Activated T-helper 17 cell treated with anti-CD3 and anti-CD28 coated beads, Interleukin-2, amount 50 U/mL, for 72 hours (primary cell): ENCODE results near the gene SDK1. TPM values are rescaled to one million over a fixed set of nuclear protein-coding genes. Genes with fewer than 3 reads are reported as not detected.

ENCODE experiments used
- ATAC-seq: fragments of 150-1000 bp; cut with Tn5 transposase; replicated peaks from 2 replicates; pipeline ENCODE4 v1.10.0; 2021; ENCODE audit warnings: mild to moderate bottlenecking, moderate library complexity
- H3K27ac Mint-ChIP-seq: one replicate; pipeline ENCODE4 v1.8.0; 2022; ENCODE audit warnings: mixed read lengths
- H3K27me3 Mint-ChIP-seq: one replicate; pipeline ENCODE4 v1.8.0; 2022; ENCODE audit warnings: mixed read lengths
- H3K36me3 Mint-ChIP-seq: one replicate; pipeline ENCODE4 v1.8.0; 2022; ENCODE audit warnings: low read depth, mild to moderate bottlenecking, mixed read lengths
- H3K4me1 Mint-ChIP-seq: one replicate; pipeline ENCODE4 v1.8.0; 2022; ENCODE audit warnings: mixed read lengths
- H3K4me3 Mint-ChIP-seq: one replicate; pipeline ENCODE4 v1.8.0; 2022; ENCODE audit warnings: mild to moderate bottlenecking, mixed read lengths
- H3K9me3 Mint-ChIP-seq: one replicate; pipeline ENCODE4 v1.8.0; 2022; ENCODE audit warnings: mixed read lengths
- total RNA-seq, 2 donors: library from RNA; stranded (reverse); gene quantifications; one replicate each; pipeline ENCODE4 v1.2.3, GENCODE V29; 2022

Gene SDK1
- total RNA-seq, 2 donors from 2014 or later, result 0.06 to 1.1 TPM

DNA sequence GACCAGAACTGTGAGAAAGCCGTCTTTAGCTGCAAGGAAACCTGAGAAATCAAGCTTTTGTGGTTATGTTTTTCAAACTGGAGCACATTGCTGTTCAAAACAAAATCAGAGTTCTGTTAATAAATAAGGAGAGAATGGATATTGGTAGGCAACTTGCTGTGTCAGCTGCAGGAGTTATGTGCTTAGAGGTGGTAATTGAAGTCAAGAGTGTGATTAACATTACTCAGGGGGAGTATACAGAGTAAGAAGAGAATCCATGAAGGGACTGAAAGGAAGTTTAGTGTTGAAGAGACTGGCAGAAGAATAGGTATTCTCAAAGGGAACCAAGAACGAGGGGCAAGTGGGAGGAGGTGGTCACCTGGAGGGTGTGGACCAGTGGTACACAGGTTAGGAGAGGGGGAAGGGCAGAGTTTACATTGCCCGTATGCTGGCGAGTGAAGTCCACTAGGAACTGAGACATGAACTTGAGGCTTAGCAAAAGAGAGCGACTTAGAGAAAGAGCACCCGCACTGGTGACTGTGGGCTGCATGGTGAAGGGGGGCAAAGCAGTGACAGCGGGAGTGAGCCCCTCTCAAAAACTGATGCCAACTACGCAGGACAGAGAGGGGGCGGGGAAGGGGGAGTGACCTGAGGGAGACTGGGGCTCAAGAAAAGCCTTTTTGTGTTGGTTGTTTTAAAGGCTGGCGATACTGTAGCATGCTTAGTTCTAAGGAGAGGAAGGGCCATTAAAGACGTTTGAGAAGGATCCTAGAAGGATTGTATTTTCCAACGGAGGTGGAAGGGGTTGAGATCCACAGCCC lies 80.0 kb downstream of the SDK1 start:
- Mint-ChIP-seq H3K27me3 (peaks cover 24% of the 10 kb centered on the region), H3K27ac (no peak overlapping the region), H3K9me3 (no peaks in the 10 kb centered on the region), H3K4me3 (no peak overlapping the region), H3K4me1 (no peaks in the 10 kb centered on the region), H3K36me3 (no peaks in the 10 kb centered on the region)
- no peak for ATAC-seq

DNA sequence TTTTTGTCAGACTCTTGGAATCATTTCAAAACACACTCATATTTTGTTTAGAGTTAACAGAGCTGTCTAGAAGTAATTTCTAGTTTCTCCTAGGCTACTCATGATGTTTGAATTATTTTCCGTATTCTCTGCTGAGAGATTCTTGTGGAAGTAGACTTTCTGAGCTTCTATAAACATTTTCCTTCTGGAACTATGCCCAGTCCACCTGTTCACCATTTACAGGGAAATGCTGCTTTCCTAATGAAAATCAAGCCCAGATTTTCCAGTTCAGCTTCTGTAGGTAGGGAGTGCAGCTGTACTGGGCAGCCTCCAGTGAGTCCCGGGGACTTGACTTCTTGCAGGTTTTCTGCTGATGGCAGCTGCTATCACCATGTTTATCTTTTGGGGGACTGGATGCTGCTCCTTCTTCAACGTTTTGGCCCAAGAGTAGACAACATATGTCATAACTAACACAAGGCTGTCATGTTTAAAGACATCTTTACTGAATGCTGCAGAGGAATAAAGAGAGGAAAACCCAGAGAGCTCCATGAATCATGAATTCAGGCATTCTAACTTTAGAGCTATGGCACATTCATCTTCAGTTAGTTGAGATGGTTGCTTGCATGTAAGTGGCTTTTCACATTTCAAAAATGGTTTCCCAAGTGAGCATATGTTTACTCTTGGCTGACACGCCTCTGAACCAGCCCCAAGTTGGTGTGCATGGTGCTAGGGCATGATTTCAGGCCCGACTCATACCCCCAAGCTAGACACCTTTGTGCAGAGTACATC lies 85.6 kb downstream of the SDK1 start:
- no peaks in the 10 kb centered on the region for H3K36me3 Mint-ChIP-seq
- H3K27me3 Mint-ChIP-seq, result no peaks in the 10 kb centered on the region
- no peak overlapping the region for H3K27ac Mint-ChIP-seq
- ATAC-seq, result no peak
- H3K4me3 Mint-ChIP-seq, result no peak overlapping the region
- no peaks in the 10 kb centered on the region for H3K9me3 Mint-ChIP-seq
- H3K4me1 Mint-ChIP-seq, result no peaks in the 10 kb centered on the region

DNA sequence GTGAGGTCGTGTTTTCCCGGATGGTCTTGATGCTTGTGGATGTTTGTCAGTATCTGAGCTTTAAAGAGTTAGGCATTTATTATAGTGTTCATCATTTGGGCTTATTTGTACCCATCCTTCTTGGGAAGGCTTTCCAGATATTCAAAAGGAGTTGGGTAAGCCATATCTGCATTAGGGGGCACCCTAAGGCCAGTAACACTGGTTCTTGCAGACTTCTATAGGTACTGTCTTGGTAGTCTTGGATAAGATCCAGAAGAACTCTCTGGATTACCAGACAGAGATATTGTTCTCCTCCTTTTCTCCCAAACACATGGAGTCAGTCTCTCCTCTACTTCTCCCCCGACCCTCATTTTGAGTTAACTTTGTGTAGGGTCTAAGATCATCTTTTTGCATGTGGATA lies 92.8 kb downstream of the SDK1 start:
- Mint-ChIP-seq H3K9me3 (peaks cover 9% of the 10 kb centered on the region), H3K27me3 (peaks cover 30% of the 10 kb centered on the region), H3K36me3 (no peaks in the 10 kb centered on the region), H3K4me3 (no peak overlapping the region), H3K4me1 (no peaks in the 10 kb centered on the region), H3K27ac (no peak overlapping the region)
- no peak for ATAC-seq

DNA sequence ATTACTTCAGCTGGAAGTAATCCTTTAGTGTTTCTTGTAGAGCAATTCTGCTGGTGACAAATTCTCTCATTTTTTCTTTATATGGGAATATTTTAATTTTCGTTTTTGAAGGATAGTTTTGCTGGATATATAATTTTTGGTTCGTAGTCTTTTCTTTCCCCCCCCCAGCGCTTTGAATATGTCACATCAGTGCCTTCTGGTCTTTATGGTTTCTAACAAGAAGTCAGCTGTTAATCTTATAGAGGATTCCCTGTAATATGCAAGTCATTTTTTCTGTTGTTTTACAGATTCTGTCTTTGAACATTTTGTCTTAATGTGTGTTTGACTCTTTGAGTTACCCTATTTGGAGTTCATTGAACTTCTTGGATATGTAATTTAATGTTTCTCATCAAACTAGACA lies 96.3 kb downstream of the SDK1 start:
- no peak overlapping the region for H3K27ac Mint-ChIP-seq
- H3K36me3 Mint-ChIP-seq, result no peaks in the 10 kb centered on the region
- H3K4me1 Mint-ChIP-seq, result no peaks in the 10 kb centered on the region
- peaks cover 42% of the 10 kb centered on the region for H3K27me3 Mint-ChIP-seq
- ATAC-seq, result no peak
- H3K9me3 Mint-ChIP-seq, result peaks cover 13% of the 10 kb centered on the region
- H3K4me3 Mint-ChIP-seq, result no peak overlapping the region

DNA sequence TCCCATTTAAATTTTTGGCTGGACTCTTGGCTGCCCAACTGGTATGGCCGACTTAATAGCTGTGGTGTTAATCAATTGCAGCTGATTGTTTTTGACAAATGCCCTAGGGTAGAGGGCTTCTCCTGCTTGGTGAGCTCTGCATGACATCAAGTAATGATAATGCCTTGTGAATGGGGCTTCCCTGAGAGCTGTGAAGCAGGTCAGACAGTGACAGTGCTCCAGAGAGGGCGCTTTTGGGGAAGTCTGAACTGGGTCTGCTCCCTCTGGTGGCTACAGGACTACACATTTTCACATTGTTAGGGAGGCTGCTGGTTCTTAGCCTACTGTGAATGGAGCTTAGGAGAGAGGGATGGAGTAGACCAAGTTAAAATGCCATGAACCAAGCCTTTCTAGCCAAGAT lies 98.8 kb downstream of the SDK1 start:
- peaks cover 40% of the 10 kb centered on the region for H3K27me3 Mint-ChIP-seq
- H3K36me3 Mint-ChIP-seq, result no peaks in the 10 kb centered on the region
- no peak overlapping the region for H3K4me3 Mint-ChIP-seq
- ATAC-seq, result no peak
- H3K4me1 Mint-ChIP-seq, result no peaks in the 10 kb centered on the region
- no peak overlapping the region for H3K27ac Mint-ChIP-seq
- peaks cover 10% of the 10 kb centered on the region for H3K9me3 Mint-ChIP-seq

DNA sequence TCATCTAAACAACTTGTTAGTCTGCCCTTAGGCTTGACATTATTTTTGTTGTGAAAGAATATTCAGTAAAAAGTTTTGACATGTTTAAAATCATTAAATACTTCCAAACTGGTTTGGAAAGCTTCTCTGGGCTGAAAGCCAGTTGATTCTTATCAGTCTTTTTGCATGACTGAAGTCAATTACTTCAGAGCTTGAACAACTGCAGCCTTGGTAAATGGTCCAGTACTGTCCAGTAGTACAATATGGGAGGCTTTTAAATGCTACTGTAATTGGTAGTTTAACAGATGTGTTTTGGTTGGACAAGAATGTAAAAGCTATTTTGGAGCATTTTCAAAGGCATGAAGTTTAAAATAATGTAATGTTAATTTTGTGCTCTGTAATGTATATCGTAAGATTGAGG lies 103.4 kb downstream of the SDK1 start:
- H3K4me3 Mint-ChIP-seq, result no peak overlapping the region
- peaks cover 28% of the 10 kb centered on the region for H3K27me3 Mint-ChIP-seq
- no peak overlapping the region for H3K27ac Mint-ChIP-seq
- no peak for ATAC-seq
- H3K36me3 Mint-ChIP-seq, result no peaks in the 10 kb centered on the region
- H3K4me1 Mint-ChIP-seq, result peaks cover 4% of the 10 kb centered on the region
- no peaks in the 10 kb centered on the region for H3K9me3 Mint-ChIP-seq

DNA sequence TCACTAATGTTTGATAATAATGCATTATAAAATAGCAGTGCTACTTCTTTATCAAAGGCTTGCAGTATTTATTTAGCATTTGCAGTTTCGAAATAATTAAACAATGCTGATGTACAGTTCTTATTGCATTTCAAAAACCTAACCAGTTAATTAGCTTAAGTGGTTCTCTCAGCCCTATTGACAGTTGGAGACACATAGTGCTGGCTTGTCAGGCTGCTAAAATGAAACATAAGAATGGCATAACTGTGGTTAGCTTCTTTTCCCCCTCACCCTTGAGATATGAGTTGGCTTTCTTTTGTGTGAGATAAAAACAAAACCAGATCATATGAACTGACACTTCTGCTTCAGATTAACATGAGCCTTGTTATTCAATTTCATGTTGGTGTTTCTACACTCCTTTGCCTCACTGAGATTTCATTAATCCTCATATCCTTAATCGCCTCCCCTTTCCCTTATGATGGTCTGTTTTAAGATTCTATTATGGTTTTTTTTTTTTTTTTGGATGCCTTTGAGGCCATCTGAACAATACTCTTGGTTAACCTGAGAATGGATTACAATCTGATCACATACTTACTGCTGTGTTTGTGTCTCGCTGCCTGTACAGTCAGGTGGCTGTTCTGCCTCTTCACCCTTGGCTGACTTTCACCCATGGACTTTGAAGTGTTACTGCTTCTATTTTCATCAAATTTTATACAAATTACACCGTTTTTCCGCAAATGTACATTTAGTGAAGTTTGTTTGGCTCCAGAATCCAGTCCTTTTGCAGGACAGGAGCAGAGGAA lies 108.0 kb downstream of the SDK1 start:
- no peak overlapping the region for H3K27ac Mint-ChIP-seq
- H3K4me1 Mint-ChIP-seq, result peaks cover 4% of the 10 kb centered on the region
- ATAC-seq, result peak; percentile 77
- H3K4me3 Mint-ChIP-seq, result no peak overlapping the region
- peaks cover 28% of the 10 kb centered on the region for H3K27me3 Mint-ChIP-seq
- no peaks in the 10 kb centered on the region for H3K9me3 Mint-ChIP-seq
- H3K36me3 Mint-ChIP-seq, result no peaks in the 10 kb centered on the region

DNA sequence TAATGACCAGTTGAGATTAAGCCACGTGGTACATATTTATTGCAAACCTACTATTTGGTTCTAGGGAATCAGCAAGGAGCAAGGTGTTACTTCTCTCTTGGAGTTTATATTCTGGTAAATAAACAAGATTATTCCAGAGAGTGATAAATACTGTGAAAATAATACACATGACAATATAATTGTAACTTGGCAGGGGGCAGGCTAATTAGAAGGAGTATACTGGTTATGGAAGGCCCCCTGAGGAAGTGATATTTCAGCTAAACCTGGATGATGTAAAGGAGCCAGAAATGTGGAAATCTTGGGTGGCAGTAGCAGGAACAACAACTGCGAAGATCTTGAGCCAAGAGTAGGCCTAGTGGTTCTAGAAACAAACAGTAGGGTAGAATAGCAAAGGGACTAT lies 111.8 kb downstream of the SDK1 start:
- ATAC-seq, result no peak
- Mint-ChIP-seq H3K4me1 (peaks cover 4% of the 10 kb centered on the region), H3K9me3 (no peaks in the 10 kb centered on the region), H3K27me3 (peaks cover 25% of the 10 kb centered on the region), H3K4me3 (no peak overlapping the region), H3K36me3 (no peaks in the 10 kb centered on the region), H3K27ac (no peak overlapping the region)

DNA sequence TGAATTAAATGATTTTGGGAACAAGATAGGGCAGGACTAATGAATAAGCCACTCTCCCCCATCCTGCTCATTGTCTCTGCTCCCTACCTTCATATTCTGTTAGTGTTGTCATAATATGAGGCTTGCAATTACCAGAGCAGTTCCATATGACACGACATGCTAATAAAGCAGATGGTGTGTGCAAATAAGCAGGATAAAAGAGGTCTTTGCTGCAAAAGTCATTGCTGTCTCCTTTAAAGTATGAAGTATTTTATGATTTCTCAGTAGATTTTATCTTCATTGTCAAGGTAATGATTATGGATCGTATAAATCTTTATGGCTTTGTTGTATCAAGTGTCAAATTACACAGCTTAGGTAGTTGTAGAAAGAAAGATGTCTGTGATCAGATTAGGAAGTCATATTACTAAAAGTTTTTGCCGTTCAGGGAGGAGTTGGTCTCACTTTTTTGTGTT lies 114.8 kb downstream of the SDK1 start:
- Mint-ChIP-seq H3K36me3 (no peaks in the 10 kb centered on the region), H3K27ac (no peak overlapping the region), H3K4me3 (no peak overlapping the region), H3K9me3 (no peaks in the 10 kb centered on the region), H3K4me1 (no peaks in the 10 kb centered on the region), H3K27me3 (peaks cover 23% of the 10 kb centered on the region)
- ATAC-seq, result no peak

DNA sequence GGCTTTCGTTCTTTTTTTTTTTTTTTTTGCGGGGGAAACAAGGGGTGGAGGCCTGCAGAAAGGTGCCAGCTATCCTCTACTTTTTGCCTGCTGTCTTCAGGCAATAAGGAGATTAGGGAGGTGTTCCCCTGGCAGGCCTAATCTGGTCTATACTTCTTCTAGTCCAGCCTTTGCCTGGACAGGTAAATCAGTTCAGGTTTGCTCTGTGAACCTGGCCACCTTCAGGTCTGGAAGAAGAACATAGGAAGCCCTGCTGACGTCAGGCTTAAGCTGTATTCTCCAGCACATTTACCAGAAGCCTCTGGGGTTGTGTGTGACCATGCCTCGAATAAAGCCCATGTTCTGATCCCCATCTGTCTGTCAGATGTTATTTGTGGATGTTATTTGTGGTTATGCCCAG lies 115.4 kb downstream of the SDK1 start:
- no peak for ATAC-seq
- Mint-ChIP-seq H3K9me3 (no peaks in the 10 kb centered on the region), H3K36me3 (no peaks in the 10 kb centered on the region)

DNA sequence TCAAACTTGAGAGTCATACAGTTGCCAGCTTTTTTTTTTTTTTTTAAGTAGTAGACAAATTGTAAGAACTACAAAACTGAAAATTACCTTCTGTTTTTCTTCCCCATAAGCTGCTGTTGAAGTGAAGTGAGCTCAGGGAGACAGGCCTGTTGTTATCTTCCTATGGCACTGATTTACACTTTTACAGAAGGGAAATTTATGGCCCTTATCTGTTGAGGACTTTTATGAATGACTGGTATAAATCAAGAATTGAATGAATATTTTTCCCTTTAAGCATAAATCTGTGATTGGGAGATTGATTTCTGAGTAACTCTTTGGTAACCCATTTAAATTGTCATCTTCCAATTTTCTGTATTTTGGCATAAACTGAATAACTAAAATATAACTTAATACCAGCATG lies 124.0 kb downstream of the SDK1 start:
- Mint-ChIP-seq H3K4me3 (no peak overlapping the region), H3K27me3 (no peaks in the 10 kb centered on the region), H3K27ac (no peak overlapping the region), H3K4me1 (no peaks in the 10 kb centered on the region), H3K9me3 (peaks cover 3% of the 10 kb centered on the region), H3K36me3 (no peaks in the 10 kb centered on the region)
- no peak for ATAC-seq

More for the DNA sequence above, 115.4 kb downstream of the SDK1 start:
- Mint-ChIP-seq H3K27me3 (peaks cover 19% of the 10 kb centered on the region), H3K27ac (no peak overlapping the region), H3K4me1 (no peaks in the 10 kb centered on the region), H3K4me3 (no peak overlapping the region)

DNA sequence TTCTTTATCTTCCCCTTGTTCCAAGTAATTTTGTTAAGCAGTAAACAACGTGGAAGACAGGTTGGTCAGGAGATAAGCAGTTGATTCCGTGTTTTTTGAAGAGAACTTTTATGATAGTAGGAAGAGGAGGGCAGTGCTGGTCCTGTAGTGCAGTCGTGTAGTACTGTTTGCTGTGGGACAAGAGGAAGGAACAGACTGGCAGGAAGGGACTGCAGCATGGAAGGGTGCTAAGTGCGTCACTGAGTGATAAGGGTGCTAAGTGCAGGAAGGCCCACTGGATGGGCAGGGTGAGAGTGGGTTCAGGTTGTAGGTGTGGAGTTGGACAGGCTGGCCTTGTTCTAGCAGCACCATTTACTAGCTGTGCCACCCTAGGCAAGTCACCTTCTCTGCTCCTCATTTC lies 125.0 kb downstream of the SDK1 start:
- Mint-ChIP-seq H3K36me3 (no peaks in the 10 kb centered on the region), H3K27ac (no peak overlapping the region), H3K27me3 (no peaks in the 10 kb centered on the region), H3K4me3 (no peak overlapping the region), H3K4me1 (no peaks in the 10 kb centered on the region), H3K9me3 (peaks cover 3% of the 10 kb centered on the region)
- no peak for ATAC-seq

DNA sequence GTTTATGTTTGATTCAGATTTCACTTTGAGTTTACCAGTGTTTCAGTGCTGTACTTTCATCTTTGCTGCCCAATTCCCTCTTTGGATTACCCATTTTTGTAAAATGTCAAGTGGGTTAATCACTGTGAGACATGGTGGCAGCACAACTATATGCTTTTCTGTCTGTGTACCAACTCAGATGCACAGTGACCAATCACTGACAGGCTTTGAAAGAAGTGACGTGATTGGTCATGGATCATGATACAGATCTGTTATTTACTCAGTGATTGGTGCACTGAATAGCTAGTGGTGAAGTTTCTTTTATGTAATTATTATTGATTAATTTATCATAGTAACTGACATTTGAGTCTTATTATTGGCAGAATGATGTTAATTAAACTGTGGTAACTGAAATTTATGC lies 126.9 kb downstream of the SDK1 start:
- no peaks in the 10 kb centered on the region for H3K27me3 Mint-ChIP-seq
- no peaks in the 10 kb centered on the region for H3K9me3 Mint-ChIP-seq
- no peak overlapping the region for H3K4me3 Mint-ChIP-seq
- H3K27ac Mint-ChIP-seq, result no peak overlapping the region
- ATAC-seq, result peak; percentile 45
- H3K4me1 Mint-ChIP-seq, result no peaks in the 10 kb centered on the region
- H3K36me3 Mint-ChIP-seq, result no peaks in the 10 kb centered on the region

DNA sequence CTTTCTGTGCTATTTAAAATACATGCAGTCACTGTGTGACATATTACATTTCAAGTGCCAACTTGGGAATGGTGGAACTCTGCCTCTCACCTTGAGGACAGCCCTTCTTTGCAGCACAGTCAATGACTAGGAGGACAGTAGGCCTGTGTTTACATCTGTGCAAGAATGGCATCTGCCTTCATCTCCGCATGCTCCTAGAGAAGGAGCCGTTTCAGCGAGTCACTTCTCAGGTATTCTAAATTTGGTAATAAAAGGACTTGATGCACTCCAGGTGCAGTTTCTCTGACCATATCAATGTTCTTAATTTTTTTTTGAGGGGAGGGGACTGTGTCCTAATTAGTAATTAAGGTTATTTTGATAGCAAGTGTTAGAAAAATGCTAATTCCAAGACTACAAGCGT lies 128.9 kb downstream of the SDK1 start:
- no peaks in the 10 kb centered on the region for H3K27me3 Mint-ChIP-seq
- H3K4me3 Mint-ChIP-seq, result no peak overlapping the region
- H3K4me1 Mint-ChIP-seq, result no peaks in the 10 kb centered on the region
- H3K36me3 Mint-ChIP-seq, result no peaks in the 10 kb centered on the region
- ATAC-seq, result no peak
- H3K27ac Mint-ChIP-seq, result no peak overlapping the region
- H3K9me3 Mint-ChIP-seq, result no peaks in the 10 kb centered on the region
